Endothelial cell of umbilical vein (primary cell): ENCODE data around the gene TREML1. TPM values are rescaled to one million over a fixed set of nuclear protein-coding genes. Genes with fewer than 3 reads are reported as not detected.

Source experiments
- BruUV-seq: library from RNA; stranded (reverse); fragments of 400-500 nt; replicated peaks from 2 replicates; lab custom pipeline; 2021; lab: Mats Ljungman, UMichigan
- CTCF ChIA-PET: fragments of 300-600, 350-600 bp; sonication (Branson Sonifier 250); formaldehyde crosslinking; loops from one replicate; lab custom pipeline; 2021; ENCODE audit warnings: antibody characterized with exemption, inconsistent platforms; lab: Charles Lee
- POLR2A ChIA-PET: fragments of 300-600, 350-600 bp; sonication (Branson Sonifier 250); formaldehyde crosslinking; loops from one replicate; lab custom pipeline; 2021; ENCODE audit warnings: antibody characterized with exemption, inconsistent platforms; lab: Charles Lee
- DNase-seq: peaks from one replicate; pipeline ENCODE4 v3.0.0-alpha.2; 2011; ENCODE audit warnings: low read depth, low spot score
- FAIRE-seq: peaks from 2 replicates; lab custom pipeline; 2011; peaks lifted over from hg19 to GRCh38; lab: Jason Lieb, UNC
- H2AFZ ChIP-seq: 2 replicates; pipeline ENCODE4 v1.6.0; 2012; ENCODE audit warnings: low read depth, low read length, control low read depth, inconsistent platforms
- H3K27ac ChIP-seq: 2 replicates; pipeline ENCODE4 v1.5.1; 2011; ENCODE audit warnings: low read depth, mild to moderate bottlenecking, control low read depth, low read length, moderate library complexity; ENCODE audit not compliant: insufficient read depth
- H3K27me3 ChIP-seq, 2 experiments: 2 replicates each; pipeline versions ENCODE4 v1.6.0 to v1.6.1; 2011; ENCODE audit warnings: low read length in 2 of 2, mixed read lengths in 1 of 2; ENCODE audit not compliant: control insufficient read depth in 2 of 2, insufficient read depth in 2 of 2
- H3K36me3 ChIP-seq, 2 experiments: 2 replicates in 1 of 2; 3 replicates in 1 of 2; pipeline ENCODE4 v1.5.1; 2011; ENCODE audit warnings: low read length in 2 of 2, mild to moderate bottlenecking in 1 of 2, moderate library complexity in 1 of 2; ENCODE audit not compliant: control insufficient read depth in 2 of 2, insufficient read depth in 2 of 2; ENCODE audit errors: extremely low read depth in 1 of 2
- H3K4me1 ChIP-seq: 3 replicates; pipeline ENCODE4 v1.5.1; 2011; ENCODE audit warnings: mild to moderate bottlenecking, low read length; ENCODE audit not compliant: control insufficient read depth, insufficient read depth; ENCODE audit errors: extremely low read depth
- H3K4me2 ChIP-seq: 2 replicates; pipeline ENCODE4 v1.6.1; 2011; ENCODE audit warnings: low read length, control low read depth, mixed read lengths; ENCODE audit not compliant: insufficient read depth
- H3K4me3 ChIP-seq, 3 experiments: fragments of 200-600 bp in 1 of 3; sonication (generic), shearing (Covaris generic) in 1 of 3; replicated peaks in 1 of 3; 2 replicates each; pipeline ENCODE4 v1.5.1; 2011 to 2016; ENCODE audit warnings: control low read depth in 3 of 3, low read length in 3 of 3, mild to moderate bottlenecking in 2 of 3, inconsistent platforms in 1 of 3, low read depth in 1 of 3, moderate library complexity in 1 of 3; ENCODE audit not compliant: insufficient read depth in 1 of 3
- H3K79me2 ChIP-seq: 2 replicates; pipeline ENCODE4 v1.6.0; 2012; ENCODE audit warnings: low read length, inconsistent platforms; ENCODE audit not compliant: control insufficient read depth, insufficient read depth
- H3K9ac ChIP-seq: replicated peaks from 2 replicates; pipeline ENCODE3; 2011; ENCODE audit warnings: low read length, control low read depth; ENCODE audit not compliant: insufficient read depth; ENCODE audit errors: extremely low read depth
- H3K9me1 ChIP-seq: replicated peaks from 3 replicates; pipeline ENCODE4 v1.6.0; 2011; ENCODE audit warnings: mild to moderate bottlenecking, low read length; ENCODE audit not compliant: control insufficient read depth, insufficient read depth; ENCODE audit errors: extremely low read depth
- H3K9me3 ChIP-seq: replicated peaks from 2 replicates; pipeline ENCODE4 v1.5.1; 2012; ENCODE audit warnings: low read length, inconsistent platforms; ENCODE audit not compliant: control insufficient read depth, insufficient read depth
- H4K20me1 ChIP-seq: replicated peaks from 2 replicates; pipeline ENCODE3; 2011; ENCODE audit warnings: mild to moderate bottlenecking, low read length; ENCODE audit not compliant: control insufficient read depth, insufficient read depth; ENCODE audit errors: extremely low read depth
- CTCF ChIP-seq, 2 donors: IDR thresholded peaks; 1 replicate in 1 of 2; 2 replicates in 1 of 2; pipeline ENCODE4 v1.5.1; 2011; ENCODE audit warnings: low read length in 2 of 2, mild to moderate bottlenecking in 2 of 2, moderate library complexity in 2 of 2, control low read depth in 1 of 2, inconsistent platforms in 1 of 2, low read depth in 1 of 2; ENCODE audit not compliant: insufficient read depth in 1 of 2; ENCODE audit errors: extremely low read depth in 1 of 2
- EZH2 ChIP-seq: IDR thresholded peaks from 2 replicates; pipeline ENCODE4 v1.6.1; 2012; ENCODE audit warnings: borderline replicate concordance, low read depth, mild to moderate bottlenecking, moderate library complexity, low read length, inconsistent platforms; ENCODE audit not compliant: severe bottlenecking
- FOS ChIP-seq: IDR thresholded peaks from 2 replicates; pipeline ENCODE4 v1.6.1; 2011; ENCODE audit warnings: mild to moderate bottlenecking, low read length, moderate library complexity, borderline replicate concordance; ENCODE audit not compliant: insufficient read depth
- GATA2 ChIP-seq: IDR thresholded peaks from 2 replicates; pipeline ENCODE4 v1.7.0; 2011; ENCODE audit warnings: low read depth, mild to moderate bottlenecking, moderate library complexity, mixed read lengths, low read length; ENCODE audit not compliant: insufficient read length, insufficient read depth
- JUN ChIP-seq: IDR thresholded peaks from 2 replicates; pipeline ENCODE4 v1.6.1; 2011; ENCODE audit warnings: borderline replicate concordance, low read depth; ENCODE audit not compliant: insufficient read length, insufficient read depth
- MAX ChIP-seq: IDR thresholded peaks from 2 replicates; pipeline ENCODE4 v1.6.1; 2011; ENCODE audit not compliant: insufficient read depth, insufficient read length
- MYC ChIP-seq: IDR thresholded peaks from one replicate; pipeline ENCODE4 v1.6.1; 2011; ENCODE audit warnings: mild to moderate bottlenecking, low read depth, low read length
- POLR2A ChIP-seq: IDR thresholded peaks from 2 replicates; pipeline ENCODE4 v1.6.1; 2012; ENCODE audit warnings: low read depth, mild to moderate bottlenecking, control low read depth, low read length
- POLR2AphosphoS5 ChIP-seq: IDR thresholded peaks from 2 replicates; pipeline ENCODE4 v1.6.1; 2012; ENCODE audit warnings: low read depth, mild to moderate bottlenecking, control low read depth, low read length, moderate library complexity; ENCODE audit not compliant: insufficient read depth
- dilution Hi-C: fragments of 300-500 bp; cut with MboI; formaldehyde crosslinking; loops from one replicate; pipeline ENCODE4 v1.15.0; 2019; ENCODE audit warnings: low sequenced_read_pairs; ENCODE audit not compliant: extremely low pct_ligation_motif_present
- intact Hi-C: fragments of 100-400 bp; cut with micrococcal nuclease; formaldehyde crosslinking; loops from one replicate; pipeline ENCODE4 v1.10.0; 2022
- polyA plus RNA-seq, 4 experiments: library from polyadenylated mRNA; depleted of rRNA in 3 of 4; stranded (reverse) in 3 of 4; unstranded in 1 of 4; fragments of >200 nt; gene quantifications; 2 replicates each; pipeline versions ENCODE4 v1.2.1 to v1.2.3, GENCODE V29; 2011 to 2012; ENCODE audit warnings: missing spikeins in 1 of 4
- total RNA-seq: library from RNA; stranded (reverse); gene quantifications from 2 replicates; pipeline ENCODE4 v1.2.3, GENCODE V29; 2021

Gene TREML1
- total and polyA plus RNA-seq, 2 donors (not counting 3 experiments of a cell fraction or from before 2014, with no cell fraction given): not detected

DNA sequence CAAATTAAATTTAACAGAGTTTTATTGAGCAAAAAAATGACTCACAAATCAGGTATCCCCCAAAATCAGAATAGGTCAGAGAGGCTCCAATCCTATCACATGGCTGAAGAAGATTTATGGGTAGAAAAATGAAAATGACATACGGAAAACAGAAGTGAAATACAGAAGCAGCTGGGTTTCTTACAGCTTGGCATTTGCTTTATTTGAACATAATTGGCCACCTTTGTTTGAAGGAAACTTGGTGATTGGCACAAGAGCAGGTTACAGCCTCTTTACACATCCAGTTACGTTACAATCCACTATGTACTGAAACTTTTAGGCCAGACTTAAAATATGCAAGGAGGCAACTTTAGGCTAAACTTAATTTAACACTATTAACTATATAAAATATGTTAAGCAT lies 20.5 kb upstream of the TREML1 start:
- DNase-seq (no peak), FAIRE-seq (no peak)
- H3K4me2 ChIP-seq: no peak overlapping the region
- H3K36me3 ChIP-seq: no peaks in the 10 kb centered on the region
- H3K79me2 ChIP-seq: no peaks in the 10 kb centered on the region
- POLR2A ChIA-PET: no interaction called here
- no peaks in the 10 kb centered on the region for H3K9me1 ChIP-seq
- H4K20me1 ChIP-seq: no peaks in the 10 kb centered on the region
- H2AFZ ChIP-seq: no peak overlapping the region
- H3K9ac ChIP-seq: no peak overlapping the region
- dilution Hi-C loops (no loop called here), intact Hi-C loops (no loop called here)
- peaks cover 6 to 12% of the 10 kb centered on the region in 2 experiments for H3K27me3 ChIP-seq
- H3K9me3 ChIP-seq: no peaks in the 10 kb centered on the region
- no TSS peak for BruUV-seq
- no peak overlapping the region for H3K4me3 ChIP-seq
- H3K4me1 ChIP-seq: no peaks in the 10 kb centered on the region
- CTCF ChIA-PET: interaction anchor here (1.2 kb wide), 1 partner anchor 17 kb away, joined by 3 read pairs; no protein-coding TSS in a partner anchor
- no peak overlapping the region for H3K27ac ChIP-seq
- no peak for TF ChIP-seq FOS

DNA sequence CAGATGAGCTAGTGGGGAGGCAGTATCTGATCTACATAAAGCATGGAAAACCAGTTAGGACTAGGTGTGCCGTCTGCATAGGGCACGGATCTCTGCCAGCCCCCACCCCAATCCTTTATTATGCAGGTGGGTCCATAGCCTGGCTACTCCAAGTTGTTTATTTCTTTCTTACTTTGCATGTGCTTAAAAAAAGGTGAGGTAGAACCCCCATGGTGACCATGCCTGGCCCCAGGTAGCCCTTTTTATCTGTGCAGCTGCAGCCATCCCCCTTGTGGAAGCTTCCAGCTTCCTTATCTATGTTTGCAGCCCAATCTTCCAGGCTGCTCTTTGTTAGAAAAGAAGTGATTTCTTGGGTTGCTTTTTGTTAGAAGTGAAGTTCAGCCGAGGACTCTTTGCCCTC lies 17.8 kb upstream of the TREML1 start:
- TF ChIP-seq GATA2: no peak
- no peak for TF ChIP-seq JUN
- TF ChIP-seq MAX: no peak
- TF ChIP-seq POLR2A: no peak
- no peak for TF ChIP-seq CTCF (IDR thresholded peaks at IDR 0.05; ENCODE audit: extremely low read depth in 1 of 2, insufficient read depth in 1 of 2, low read depth in 1 of 2, low read length in 2 of 2)
- TF ChIP-seq FOS: no peak
- no peak for TF ChIP-seq EZH2
- no peak for TF ChIP-seq POLR2AphosphoS5
- no peak for TF ChIP-seq MYC
- Histone ChIP-seq H3K36me3 (no peaks in the 10 kb centered on the region), H3K27me3 (peaks cover 4 to 7% of the 10 kb centered on the region in 2 experiments), H3K4me2 (no peak overlapping the region), H3K4me1 (no peaks in the 10 kb centered on the region), H3K9me3 (no peaks in the 10 kb centered on the region), H3K79me2 (no peaks in the 10 kb centered on the region), H4K20me1 (no peaks in the 10 kb centered on the region), H3K9ac (no peak overlapping the region), H3K9me1 (no peaks in the 10 kb centered on the region), H2AFZ (no peak overlapping the region), H3K27ac (no peak overlapping the region), H3K4me3 (no peak overlapping the region)
- ChIA-PET POLR2A (no interaction called here), CTCF (interaction anchor here (5.0 kb wide), 1 partner anchor 10 kb away, joined by 28 read pairs; no protein-coding TSS in a partner anchor)
- DNase-seq (no peak), FAIRE-seq (no peak)
- intact Hi-C loops: no loop called here
- BruUV-seq: no TSS peak
- dilution Hi-C loops: no loop called here
